HG03060 (cell line): ENCODE measurements around the gene INSC.
"Not testable (repeated sequence)": the region's sequence is repeated elsewhere in the genome, so short reads cannot be mapped to it uniquely, and the experiment has no call there.

Experiments
- ATAC-seq: cut with Tn5 transposase; IDR thresholded peaks from one replicate; pipeline ENCODE4 v1.9.1; 2021; ENCODE audit warnings: low read depth, moderate number of reproducible peaks; ENCODE audit not compliant: unreplicated experiment

Gene INSC

GRCh38 chr11:15114501-15115475 is at the start of gene INSC:
TSS of gene INSC (plus strand) at chr11:15114923. CDS start at chr11:15149175, 34,252 bp downstream.
- no peak for ATAC-seq

GRCh38 chr11:15069751-15070150 is 45.0 kb upstream of the INSC start:
- ATAC-seq = not testable (repeated sequence)

GRCh38 chr11:15071556-15072255 is 43.0 kb upstream of the INSC start:
- ATAC-seq = no peak

GRCh38 chr11:15072551-15073143 is 42.1 kb upstream of the INSC start:
- ATAC-seq = no peak

GRCh38 chr11:15073361-15074205 is 41.1 kb upstream of the INSC start, which contains the start of gene CALCB:
TSS of gene CALCB (plus strand) at chr11:15073593. CDS start at chr11:15074719, 1,126 bp downstream.
- no peak for ATAC-seq

GRCh38 chr11:15074206-15075161 is 40.2 kb upstream of the INSC start:
- peak; percentile 78 for ATAC-seq

GRCh38 chr11:15075162-15075526 is 39.6 kb upstream of the INSC start:
- no peak for ATAC-seq

GRCh38 chr11:15091175-15091574 is 23.5 kb upstream of the INSC start:
- ATAC-seq = no peak

- no peak for ATAC-seq
These were observed 23.1 kb upstream of the INSC start for GRCh38 chr11:15091625-15092024.

GRCh38 chr11:15093432-15093831 is 21.3 kb upstream of the INSC start:
- peak; percentile 83 for ATAC-seq

- ATAC-seq = no peak
These were observed 18.9 kb upstream of the INSC start for GRCh38 chr11:15095736-15096228.

- ATAC-seq = no peak
These were observed 17.3 kb upstream of the INSC start for GRCh38 chr11:15097411-15097810.

GRCh38 chr11:15099267-15099666 is 15.5 kb upstream of the INSC start:
- no peak for ATAC-seq

GRCh38 chr11:15101072-15101709 is 13.5 kb upstream of the INSC start:
- peak; percentile 69 for ATAC-seq

- no peak for ATAC-seq
These were observed 10.6 kb upstream of the INSC start for GRCh38 chr11:15104166-15104565.

GRCh38 chr11:15106201-15106965 is 8.3 kb upstream of the INSC start:
- no peak for ATAC-seq

- peak; percentile 57 for ATAC-seq
These were observed 6.8 kb upstream of the INSC start for GRCh38 chr11:15107730-15108515.
